HG03342 (cell line): ENCODE measurements around the gene VGLL1.

Source experiments
- ATAC-seq: cut with Tn5 transposase; IDR thresholded peaks from one replicate; pipeline ENCODE4 v1.9.1; 2021; ENCODE audit warnings: mild to moderate bottlenecking, moderate library complexity; ENCODE audit not compliant: unreplicated experiment

VGLL1 gene

GRCh38 chrX:136551410-136551809 lies 19.4 kb downstream of the VGLL1 start:
- no peak for ATAC-seq

- no peak for ATAC-seq
Measured at GRCh38 chrX:136555694-136556093, 23.7 kb downstream of the VGLL1 start.

GRCh38 chrX:136572030-136572429 lies 40.0 kb downstream of the VGLL1 start:
- ATAC-seq: peak; percentile 67

GRCh38 chrX:136574548-136574947 lies 42.5 kb downstream of the VGLL1 start:
- ATAC-seq: no peak

GRCh38 chrX:136577552-136577951 lies 45.5 kb downstream of the VGLL1 start:
- ATAC-seq: peak; percentile 97

GRCh38 chrX:136580316-136580715 lies 48.3 kb downstream of the VGLL1 start:
- ATAC-seq: no peak

- ATAC-seq: no peak
Measured at GRCh38 chrX:136582624-136583023, 50.6 kb downstream of the VGLL1 start.

- peak; percentile 44 for ATAC-seq
Measured at GRCh38 chrX:136584545-136584944, 52.5 kb downstream of the VGLL1 start.

GRCh38 chrX:136585262-136585661 lies 53.2 kb downstream of the VGLL1 start:
- ATAC-seq: no peak

GRCh38 chrX:136585960-136586359 lies 53.9 kb downstream of the VGLL1 start:
- ATAC-seq: no peak

- ATAC-seq: no peak
Measured at GRCh38 chrX:136586386-136586785, 54.4 kb downstream of the VGLL1 start.

- no peak for ATAC-seq
Measured at GRCh38 chrX:136587532-136587931, 55.5 kb downstream of the VGLL1 start.

GRCh38 chrX:136588036-136588435 lies 56.0 kb downstream of the VGLL1 start:
- ATAC-seq: peak; percentile 48

GRCh38 chrX:136589966-136590365 lies 58.0 kb downstream of the VGLL1 start:
- no peak for ATAC-seq

GRCh38 chrX:136597356-136597755 lies 65.3 kb downstream of the VGLL1 start:
- ATAC-seq: no peak

- no peak for ATAC-seq
Measured at GRCh38 chrX:136597954-136598353, 65.9 kb downstream of the VGLL1 start.

- ATAC-seq: no peak
Measured at GRCh38 chrX:136598631-136599030, 66.6 kb downstream of the VGLL1 start.

GRCh38 chrX:136600059-136600458 lies 68.0 kb downstream of the VGLL1 start:
- no peak for ATAC-seq
